HG02943 (cell line): Measurements from ENCODE around the gene RPS2.
"Not testable (repeated sequence)": the region's sequence is repeated elsewhere in the genome, so short reads cannot be mapped to it uniquely, and the experiment has no call there.

ENCODE experiments used
- ATAC-seq: cut with Tn5 transposase; IDR thresholded peaks from one replicate; pipeline ENCODE4 v1.9.1; 2021; ENCODE audit warnings: mild to moderate bottlenecking, low read depth, moderate library complexity; ENCODE audit not compliant: unreplicated experiment

RPS2 gene

GRCh38 chr16:1945559-1946391 lies 18.9 kb downstream of the RPS2 start:
- no peak for ATAC-seq

GRCh38 chr16:1944612-1945199 lies 19.9 kb downstream of the RPS2 start:
- ATAC-seq: no peak

GRCh38 chr16:1942810-1943726 lies 21.6 kb downstream of the RPS2 start, which contains the start of gene MSRB1:
Gene MSRB1, minus strand, starts transcription at chr16:1943199. Its CDS starts 43 bp downstream, at chr16:1943156.
- peak; percentile 85 for ATAC-seq

- ATAC-seq: no peak
These were observed 22.4 kb downstream of the RPS2 start for GRCh38 chr16:1942047-1942809.

- ATAC-seq: no peak
These were observed 23.2 kb downstream of the RPS2 start for GRCh38 chr16:1941162-1942046.

GRCh38 chr16:1940273-1941161 lies 24.1 kb downstream of the RPS2 start:
- ATAC-seq: no peak

GRCh38 chr16:1939833-1940232 lies 24.8 kb downstream of the RPS2 start:
- not testable (repeated sequence) for ATAC-seq

- no peak for ATAC-seq
These were observed 25.7 kb downstream of the RPS2 start for GRCh38 chr16:1938910-1939309.

GRCh38 chr16:1938316-1938715 lies 26.3 kb downstream of the RPS2 start:
- ATAC-seq: no peak

- ATAC-seq: no peak
These were observed 27.6 kb downstream of the RPS2 start for GRCh38 chr16:1936945-1937479.

- no peak for ATAC-seq
These were observed 31.4 kb downstream of the RPS2 start for GRCh38 chr16:1933097-1933661.

- no peak for ATAC-seq
These were observed 32.3 kb downstream of the RPS2 start for GRCh38 chr16:1932050-1933028.

GRCh38 chr16:1930338-1930720 lies 34.3 kb downstream of the RPS2 start:
- ATAC-seq: no peak

- ATAC-seq: peak; percentile 79
These were observed 34.9 kb downstream of the RPS2 start for GRCh38 chr16:1929578-1930337.

GRCh38 chr16:1929105-1929504 lies 35.5 kb downstream of the RPS2 start:
- no peak for ATAC-seq

- ATAC-seq: no peak
These were observed 38.4 kb downstream of the RPS2 start for GRCh38 chr16:1926271-1926670.
